HG03280 (cell line): ENCODE data around the gene FMO1.
"Not testable (repeated sequence)": the region's sequence is repeated elsewhere in the genome, so short reads cannot be mapped to it uniquely, and the experiment has no call there.

Experiments
- ATAC-seq: cut with Tn5 transposase; IDR thresholded peaks from one replicate; pipeline ENCODE4 v1.9.1; 2021; ENCODE audit warnings: mild to moderate bottlenecking, moderate library complexity; ENCODE audit not compliant: unreplicated experiment

The FMO1 gene

GRCh38 chr1:171231326-171231725 lies 17.0 kb upstream of the FMO1 start:
- ATAC-seq, result no peak

GRCh38 chr1:171233183-171233582 lies 15.1 kb upstream of the FMO1 start:
- ATAC-seq, result no peak

GRCh38 chr1:171236231-171236630 lies 12.1 kb upstream of the FMO1 start:
- ATAC-seq, result not testable (repeated sequence)

- ATAC-seq, result no peak
Observed at GRCh38 chr1:171243878-171244277, 4.4 kb upstream of the FMO1 start.

DNA sequence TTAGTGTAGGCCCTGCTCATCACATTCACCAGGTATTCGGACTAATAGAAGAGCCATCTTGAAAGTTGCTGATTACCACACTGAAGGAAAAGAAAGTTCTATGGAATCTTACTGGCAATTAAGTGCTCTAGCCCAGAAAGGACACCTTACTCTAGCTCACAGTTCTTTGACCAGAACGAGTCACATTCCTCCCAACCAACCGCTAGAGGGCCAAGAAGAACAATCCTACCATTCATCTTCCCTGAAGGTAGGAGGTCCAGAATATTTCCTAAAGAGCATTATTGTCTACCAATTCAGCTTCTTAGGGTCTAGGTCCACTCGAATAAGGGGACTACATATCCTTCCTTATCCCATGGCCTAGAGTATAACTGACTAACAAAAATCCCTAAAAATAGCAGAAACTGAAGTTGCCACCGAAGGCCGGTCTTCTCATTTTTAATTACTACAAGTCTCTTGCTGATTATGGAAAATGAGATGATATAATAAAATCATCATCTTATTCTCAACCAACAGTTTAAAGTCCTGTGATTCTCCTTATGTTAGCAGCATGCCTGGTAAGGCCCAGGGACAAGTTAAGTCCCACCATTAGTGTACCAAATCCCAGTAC lies 2.7 kb upstream of the FMO1 start:
- peak; percentile 83 for ATAC-seq

- no peak for ATAC-seq
Observed at GRCh38 chr1:171247501-171247900, 793 bp upstream of the FMO1 start.

DNA sequence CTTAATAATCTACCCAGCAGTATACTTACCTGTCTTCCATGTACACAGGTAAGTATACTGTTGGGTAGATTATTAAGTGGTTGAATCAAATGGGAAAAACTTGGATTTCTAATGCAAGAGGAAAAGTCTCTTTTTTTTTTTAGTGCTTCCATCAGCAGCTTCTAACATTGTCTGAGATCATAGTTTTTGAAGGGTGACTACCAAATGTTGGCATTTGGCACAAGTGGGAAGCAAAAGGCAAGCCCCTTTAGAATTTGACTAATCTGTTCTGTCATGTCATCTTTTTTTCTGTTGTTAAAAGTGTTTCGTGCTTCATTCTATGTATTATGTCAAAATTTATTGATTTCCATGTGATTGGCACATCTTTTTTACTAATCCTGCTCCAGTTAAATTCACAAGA lies 547 bp downstream of the FMO1 start:
- no peak for ATAC-seq

DNA sequence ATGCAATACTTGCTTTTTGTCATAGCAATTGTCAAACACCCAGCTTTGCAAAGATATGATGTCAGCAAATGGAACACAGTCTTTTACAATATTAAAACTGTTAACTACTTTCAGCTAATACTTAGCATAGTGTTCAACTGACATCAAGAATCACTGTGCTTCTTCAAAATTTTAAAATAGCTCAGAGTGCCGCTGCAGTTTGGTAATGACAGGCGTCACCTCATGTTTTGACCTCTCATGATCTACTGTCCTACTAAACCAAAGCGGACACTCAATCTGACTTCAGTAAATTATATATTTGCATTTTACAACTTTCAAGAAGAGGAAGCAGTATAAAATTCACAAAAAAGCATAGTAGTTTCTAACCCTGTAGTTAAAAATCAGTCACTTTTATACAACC lies 2.0 kb downstream of the FMO1 start:
- no peak for ATAC-seq

- ATAC-seq, result peak; percentile 31
Observed at GRCh38 chr1:171251042-171251951, 3.0 kb downstream of the FMO1 start.

GRCh38 chr1:171251952-171252300 lies 3.6 kb downstream of the FMO1 start:
- ATAC-seq, result no peak

- ATAC-seq, result peak; percentile 93
Observed at GRCh38 chr1:171252482-171252881, 4.2 kb downstream of the FMO1 start.

- ATAC-seq, result no peak
Observed at GRCh38 chr1:171254859-171255258, 6.6 kb downstream of the FMO1 start.

DNA sequence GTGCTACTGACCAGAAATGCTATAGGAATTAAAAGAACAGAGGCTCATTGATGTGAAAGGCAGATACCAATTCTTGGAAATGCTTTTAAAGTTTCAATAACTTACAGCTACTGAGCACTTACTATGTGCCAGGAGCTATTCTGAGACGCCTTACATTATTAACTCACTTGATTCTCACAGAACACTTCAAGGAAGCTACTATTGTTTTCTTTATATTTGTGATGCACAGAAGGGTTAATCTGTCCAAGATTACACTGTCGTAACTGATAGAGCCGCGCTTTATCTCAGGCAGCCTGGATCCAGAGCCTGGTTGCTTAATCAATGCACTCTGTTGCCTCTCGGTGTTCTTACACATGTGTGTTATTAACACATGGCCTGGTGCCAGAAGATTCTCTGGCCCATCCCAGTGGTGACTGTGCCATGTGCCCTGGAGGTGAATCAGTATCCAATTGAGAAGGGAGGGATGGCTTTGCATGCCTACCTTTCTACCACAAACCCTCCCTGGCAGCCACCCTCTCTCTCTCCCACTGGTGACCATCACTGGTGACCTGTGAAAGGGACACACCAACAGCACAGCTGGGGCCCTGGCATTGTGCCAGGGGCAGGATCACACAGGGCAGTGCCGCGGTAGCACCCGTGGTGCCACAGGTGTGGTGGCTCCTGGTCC lies 8.8 kb downstream of the FMO1 start:
- no peak for ATAC-seq

GRCh38 chr1:171257607-171258076 lies 9.3 kb downstream of the FMO1 start:
- ATAC-seq, result no peak

GRCh38 chr1:171258429-171258828 lies 10.1 kb downstream of the FMO1 start:
- ATAC-seq, result no peak

DNA sequence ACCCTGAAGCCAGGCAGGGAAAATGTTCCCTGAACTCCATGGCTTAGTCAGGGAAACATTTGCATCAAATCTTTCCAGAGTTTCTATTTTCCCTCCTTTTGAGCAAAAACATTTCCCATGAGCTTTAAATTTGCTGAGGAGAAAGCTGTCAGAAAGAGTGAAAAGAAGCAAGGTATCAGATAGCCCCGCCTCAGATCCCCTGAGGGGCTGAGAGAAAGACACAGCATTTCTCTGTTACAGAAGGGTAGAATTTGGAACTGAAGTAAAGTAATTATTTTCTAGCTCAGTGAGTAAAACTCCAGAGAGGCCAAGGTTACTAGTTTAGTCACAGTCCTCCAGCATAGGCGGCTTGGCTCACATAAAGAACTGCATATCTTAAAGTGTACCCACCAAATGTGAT lies 10.6 kb downstream of the FMO1 start:
- ATAC-seq, result no peak

DNA sequence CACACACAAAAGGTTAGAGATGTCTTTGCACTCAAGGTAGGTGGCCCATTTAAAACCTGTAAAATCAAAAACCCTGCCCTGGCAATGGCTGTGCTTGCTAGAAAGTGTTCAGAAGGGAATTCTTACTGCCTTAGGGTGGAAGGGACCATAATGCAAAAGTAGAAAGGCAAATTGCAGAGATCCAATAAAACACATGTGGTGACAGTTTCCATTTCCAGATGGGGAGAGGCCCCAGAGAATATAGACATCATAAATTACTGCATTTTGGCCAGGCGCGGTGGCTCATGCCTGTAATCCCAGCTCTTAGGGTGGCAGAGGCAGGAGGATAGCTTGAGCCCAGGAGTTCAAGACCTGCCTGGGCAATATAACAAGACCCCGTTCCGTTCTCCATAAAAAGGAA lies 13.0 kb downstream of the FMO1 start:
- ATAC-seq, result no peak

GRCh38 chr1:171263901-171264300 lies 15.6 kb downstream of the FMO1 start:
- no peak for ATAC-seq

- no peak for ATAC-seq
Observed at GRCh38 chr1:171265686-171266085, 17.4 kb downstream of the FMO1 start.

DNA sequence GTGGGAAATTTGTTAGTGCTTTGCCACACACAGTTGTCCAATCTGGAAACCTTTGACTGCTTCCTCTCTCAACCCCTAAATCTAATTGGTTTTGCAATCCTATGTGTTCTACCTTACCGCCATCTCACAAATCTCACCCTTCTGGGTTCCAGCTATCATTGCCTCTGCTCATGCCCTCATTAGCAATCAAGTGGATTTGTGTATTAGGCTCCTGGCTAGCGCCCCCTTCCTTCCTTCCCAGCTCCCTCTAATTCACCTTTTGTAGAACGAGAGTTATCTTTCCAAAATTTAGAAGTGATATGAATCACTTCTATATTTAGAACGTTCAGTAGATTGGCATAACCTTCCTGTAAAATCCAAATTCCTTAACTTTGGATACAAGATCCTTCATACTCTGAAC lies 18.6 kb downstream of the FMO1 start:
- no peak for ATAC-seq

DNA sequence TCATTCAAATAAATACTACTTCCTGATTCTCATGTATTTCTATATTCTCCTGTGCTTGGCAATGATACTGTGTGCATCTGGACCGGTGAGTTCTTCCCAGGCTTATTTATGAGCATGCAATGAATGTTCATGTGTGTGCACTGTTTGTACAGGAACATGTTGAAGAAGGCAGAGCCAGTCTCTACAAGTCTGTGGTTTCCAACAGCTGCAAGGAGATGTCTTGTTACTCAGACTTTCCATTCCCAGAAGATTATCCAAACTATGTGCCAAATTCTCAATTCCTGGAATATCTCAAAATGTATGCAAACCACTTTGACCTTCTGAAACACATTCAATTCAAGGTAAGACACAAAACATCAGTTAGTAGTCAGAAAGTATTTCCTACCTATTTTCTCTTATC lies 19.1 kb downstream of the FMO1 start:
- no peak for ATAC-seq

DNA sequence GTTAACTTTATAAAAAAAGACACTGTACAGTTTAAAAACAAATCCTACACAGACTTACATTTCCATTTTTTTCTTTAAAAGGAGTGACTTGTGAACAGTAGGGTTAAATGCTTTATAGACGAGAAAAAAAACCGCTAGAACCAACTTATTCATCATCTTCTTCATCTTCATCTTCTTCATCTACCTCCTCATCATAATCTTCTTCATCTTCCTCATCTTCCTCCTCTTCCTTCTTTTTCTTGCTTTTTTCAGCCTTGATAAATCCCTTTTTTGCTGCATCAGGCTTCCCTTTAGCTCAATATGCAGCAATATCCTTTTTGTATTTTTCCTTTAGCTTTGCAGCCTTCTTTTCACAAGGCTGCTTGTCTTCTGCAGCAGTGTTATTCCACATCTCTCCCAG lies 22.5 kb downstream of the FMO1 start:
- no peak for ATAC-seq
